GM06990 (cell line): ENCODE results near the gene CCDC70.

Experiments used
- DNase-seq: peaks from one replicate; pipeline ENCODE4 v3.0.0-alpha.2; 2011; ENCODE audit not compliant: insufficient read length; ENCODE audit errors: extremely low read depth
- H3K27me3 ChIP-seq: replicated peaks from 2 replicates; pipeline ENCODE4 v1.6.0; 2011; ENCODE audit warnings: low read length; ENCODE audit not compliant: control insufficient read depth, insufficient read depth
- H3K36me3 ChIP-seq: 2 replicates; pipeline ENCODE4 v1.5.1; 2011; ENCODE audit warnings: low read length; ENCODE audit not compliant: control insufficient read depth, insufficient read depth
- H3K4me3 ChIP-seq: replicated peaks from 2 replicates; pipeline ENCODE4 v1.5.1; 2011; ENCODE audit warnings: low read depth, mild to moderate bottlenecking, control low read depth, low read length
- CTCF ChIP-seq: IDR thresholded peaks from 2 replicates; pipeline ENCODE4 v1.5.1; 2011; ENCODE audit warnings: low read length, control low read depth, mild to moderate bottlenecking, inconsistent platforms; ENCODE audit not compliant: insufficient read depth, poor library complexity, severe bottlenecking

Gene CCDC70

GRCh38 chr13:51856998-51857397 lies 4.8 kb upstream of the CCDC70 start:
- Histone ChIP-seq H3K36me3 (no peaks in the 10 kb centered on the region), H3K4me3 (no peak overlapping the region), H3K27me3 (no peaks in the 10 kb centered on the region)
- DNase-seq = no peak
- no peak for TF ChIP-seq CTCF

- Histone ChIP-seq H3K27me3 (no peaks in the 10 kb centered on the region; the same call in none of the 2 replicates), H3K36me3 (no peaks in the 10 kb centered on the region), H3K4me3 (no peak overlapping the region)
- no peak for DNase-seq
- TF ChIP-seq CTCF = no peak
These were observed 3.1 kb upstream of the CCDC70 start for GRCh38 chr13:51858433-51859247.

GRCh38 chr13:51862957-51863356 lies 1.2 kb downstream of the CCDC70 start:
- no peaks in the 10 kb centered on the region for H3K36me3 ChIP-seq
- TF ChIP-seq CTCF = no peak
- no peak for DNase-seq
- H3K4me3 ChIP-seq = no peak overlapping the region
- no peaks in the 10 kb centered on the region; the same call in none of the 2 replicates for H3K27me3 ChIP-seq

- no peak overlapping the region for H3K4me3 ChIP-seq
- no peaks in the 10 kb centered on the region; the same call in none of the 2 replicates for H3K27me3 ChIP-seq
- H3K36me3 ChIP-seq = no peaks in the 10 kb centered on the region
- no peak for DNase-seq
- peak; percentile 7 for TF ChIP-seq CTCF
These were observed 4.1 kb downstream of the CCDC70 start for GRCh38 chr13:51865838-51866237.

GRCh38 chr13:51867062-51867461 lies 5.3 kb downstream of the CCDC70 start:
- Histone ChIP-seq H3K36me3 (no peaks in the 10 kb centered on the region), H3K27me3 (no peaks in the 10 kb centered on the region; the same call in none of the 2 replicates), H3K4me3 (no peak overlapping the region)
- TF ChIP-seq CTCF = no peak
- DNase-seq = no peak
